Liver (tissue), 9 donors: ENCODE measurements around the gene SLC39A3. TPM values are rescaled to one million over a fixed set of nuclear protein-coding genes. Genes with fewer than 3 reads are reported as not detected.

Experiments
- DNase-seq: peaks from one replicate; pipeline ENCODE4 v3.0.0-alpha.2; 2017; ENCODE audit warnings: low spot score
- H3K27ac ChIP-seq, 2 donors: one replicate each; pipeline ENCODE4 v1.7.0; 2013; ENCODE audit warnings: inconsistent platforms in 2 of 2, low read length in 2 of 2, control low read depth in 1 of 2, low read depth in 1 of 2, mild to moderate bottlenecking in 1 of 2
- H3K27me3 ChIP-seq, 4 donors: one replicate each; pipeline versions ENCODE4 v1.6.1 to v1.7.0; 2013; ENCODE audit warnings: low read length in 3 of 4, inconsistent platforms in 1 of 4, mild to moderate bottlenecking in 1 of 4, moderate library complexity in 1 of 4; ENCODE audit not compliant: control insufficient read depth in 4 of 4, insufficient read depth in 4 of 4
- H3K36me3 ChIP-seq, 4 donors: one replicate each; pipeline versions ENCODE4 v1.6.1 to v1.7.0; 2013; ENCODE audit warnings: low read length in 3 of 4, mild to moderate bottlenecking in 3 of 4, low read depth in 1 of 4, moderate library complexity in 1 of 4; ENCODE audit not compliant: control insufficient read depth in 4 of 4, insufficient read depth in 3 of 4
- H3K4me1 ChIP-seq, 4 donors: one replicate each; pipeline versions ENCODE4 v1.6.1 to v1.7.0; 2013; ENCODE audit warnings: low read length in 3 of 4, mild to moderate bottlenecking in 3 of 4, moderate library complexity in 1 of 4; ENCODE audit not compliant: control insufficient read depth in 4 of 4, insufficient read depth in 4 of 4
- H3K4me3 ChIP-seq, 3 donors: one replicate each; pipeline versions ENCODE4 v1.6.1 to v1.7.0; 2013; ENCODE audit warnings: low read length in 3 of 3, control low read depth in 1 of 3, low read depth in 1 of 3, mild to moderate bottlenecking in 1 of 3
- H3K9ac ChIP-seq, 2 donors: one replicate each; pipeline ENCODE4 v1.7.0; 2013; ENCODE audit warnings: low read length in 2 of 2, mild to moderate bottlenecking in 2 of 2, moderate library complexity in 2 of 2, control low read depth in 1 of 2, low read depth in 1 of 2
- H3K9me3 ChIP-seq, 4 donors: one replicate each; pipeline versions ENCODE4 v1.6.1 to v1.7.0; 2013; ENCODE audit warnings: low read length in 3 of 4; ENCODE audit not compliant: control insufficient read depth in 4 of 4
- ATF3 ChIP-seq: IDR thresholded peaks from 2 replicates; pipeline ENCODE4 v1.6.1; 2016; ENCODE audit warnings: antibody characterized with exemption
- CTCF ChIP-seq: fragments of 150-350 bp; IDR thresholded peaks from 2 replicates; pipeline ENCODE4 v1.5.1; 2017; ENCODE audit warnings: improper control_type of control experiment, low read depth, low read length; ENCODE audit not compliant: missing input control
- EGR1 ChIP-seq, 2 donors: IDR thresholded peaks; 2 replicates each; pipeline ENCODE4 v1.6.1; 2016 to 2018; ENCODE audit warnings: antibody characterized with exemption in 2 of 2, low read depth in 2 of 2
- FOXA1 ChIP-seq: IDR thresholded peaks from 2 replicates; pipeline ENCODE4 v1.6.1; 2016; ENCODE audit warnings: antibody characterized with exemption
- FOXA2 ChIP-seq: IDR thresholded peaks from 2 replicates; pipeline ENCODE4 v1.6.1; 2016; ENCODE audit warnings: antibody characterized with exemption
- GABPA ChIP-seq, 2 donors: IDR thresholded peaks in 1 of 2; conservative IDR thresholded peaks in 1 of 2; 2 replicates each; pipeline ENCODE4 v1.6.1; 2016; ENCODE audit warnings: antibody characterized with exemption in 2 of 2, mild to moderate bottlenecking in 1 of 2, moderate library complexity in 1 of 2
- HNF4A ChIP-seq, 2 donors: conservative IDR thresholded peaks; 2 replicates each; pipeline ENCODE4 v1.6.1; 2016; ENCODE audit warnings: antibody characterized with exemption in 2 of 2, mild to moderate bottlenecking in 2 of 2
- JUND ChIP-seq, 2 donors: IDR thresholded peaks; 2 replicates each; pipeline ENCODE4 v1.6.1; 2016; ENCODE audit warnings: antibody characterized with exemption in 2 of 2
- NR2F2 ChIP-seq: IDR thresholded peaks from 2 replicates; pipeline ENCODE4 v1.6.1; 2016; ENCODE audit warnings: antibody characterized with exemption
- RAD21 ChIP-seq, 2 donors: IDR thresholded peaks; 2 replicates each; pipeline ENCODE4 v1.6.1; 2016; ENCODE audit warnings: antibody characterized with exemption in 2 of 2, mild to moderate bottlenecking in 2 of 2
- RXRA ChIP-seq, 2 donors: IDR thresholded peaks; 2 replicates each; pipeline ENCODE4 v1.6.1; 2017 to 2018; ENCODE audit warnings: antibody characterized with exemption in 2 of 2, mild to moderate bottlenecking in 1 of 2
- TAF1 ChIP-seq: conservative IDR thresholded peaks from 2 replicates; pipeline ENCODE4 v1.6.1; 2016; ENCODE audit warnings: antibody characterized with exemption, mild to moderate bottlenecking
- YY1 ChIP-seq: IDR thresholded peaks from 2 replicates; pipeline ENCODE4 v1.6.1; 2016; ENCODE audit warnings: antibody characterized with exemption, mild to moderate bottlenecking
- WGBS: extraction: QIAGEN DNeasy Blood & Tissue Kit; methylation state at CpG from one replicate; pipeline ENCODE4 v1.1.7; 2013; 5-methylcytosine and 5-hydroxymethylcytosine counted together
- polyA plus RNA-seq, 2 donors: library from polyadenylated mRNA; stranded (reverse) in 1 of 2; unstranded in 1 of 2; fragments of 200-250 nt in 1 of 2; fragments of >200 nt in 1 of 2; fragmentation: Nextera tagmentation in 1 of 2; extraction: Ambion mirVana in 1 of 2; gene quantifications; one replicate each; pipeline versions ENCODE4 v1.2.1 to v1.2.3, GENCODE V29; 2013 to 2015
- total RNA-seq, 2 donors: library from RNA; depleted of rRNA; stranded (reverse); fragments of >200 nt; gene quantifications; one replicate each; pipeline ENCODE4 v1.2.3, GENCODE V29; 2014
- TF ChIP-seq, protein P1 (sequence below): IDR thresholded peaks from 2 replicates; pipeline ENCODE4 v1.6.1; 2016; ENCODE audit warnings: antibody characterized with exemption
- TF ChIP-seq, protein P2 (sequence below): IDR thresholded peaks from 2 replicates; pipeline ENCODE4 v1.6.1; 2016; ENCODE audit warnings: antibody characterized with exemption
- TF ChIP-seq, protein P3 (sequence below): IDR thresholded peaks from 2 replicates; pipeline ENCODE4 v1.6.1; 2016; ENCODE audit warnings: antibody characterized with exemption, mild to moderate bottlenecking
- donor health status: healthy.
- donor health status: healthy.
- donor health status: healthy.
- donor health status: healthy.
- donor health status: healthy.

The SLC39A3 gene
- total and polyA plus RNA-seq, 4 donors, result 19.8 to 29.0 (median 24.2) TPM

- Histone ChIP-seq H3K9ac (no peak overlapping the region), H3K27ac (no peak overlapping the region), H3K36me3 (peaks cover 3 to 54% (median 9%) of the 10 kb centered on the region in 4 donors), H3K9me3 (no peaks in the 10 kb centered on the region), H3K27me3 (no peaks in the 10 kb centered on the region), H3K4me1 (no peaks in the 10 kb centered on the region), H3K4me3 (no peak overlapping the region)
- DNase-seq, result no peak
- 96% methylated on average over 21 of the region's 21 CpGs for WGBS
- TF ChIP-seq RXRA (IDR thresholded peaks at IDR 0.05) (no peak), JUND (IDR thresholded peaks at IDR 0.05) (no peak)
Measured at GRCh38 chr19:2764945-2765344, 25.1 kb upstream of the SLC39A3 start.

DNA sequence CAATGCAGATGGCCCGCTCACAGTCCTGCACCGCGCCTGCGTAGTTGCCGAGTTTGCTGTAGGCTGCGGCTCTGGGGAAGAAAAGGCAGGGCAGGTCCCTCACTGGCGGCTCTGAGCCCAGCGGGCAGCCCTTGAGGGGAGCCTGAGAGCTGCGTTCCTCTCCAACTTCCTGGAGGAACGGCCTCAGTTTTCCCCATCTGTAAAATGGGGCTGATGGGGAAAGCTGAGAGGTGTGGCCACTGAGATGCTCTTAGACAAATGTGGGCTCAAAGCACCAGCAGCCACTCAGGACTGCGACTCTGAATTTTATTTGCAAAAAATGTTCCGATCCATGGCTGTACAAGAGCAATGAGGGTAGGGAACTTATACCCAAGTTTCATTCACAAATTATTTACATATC, 23.9 kb upstream of the SLC39A3 start:
- Histone ChIP-seq H3K4me3 (no peak overlapping the region), H3K9ac (no peak overlapping the region), H3K27ac (no peak overlapping the region), H3K36me3 (peaks cover 3 to 62% (median 9%) of the 10 kb centered on the region in 4 donors), H3K27me3 (no peaks in the 10 kb centered on the region), H3K9me3 (no peaks in the 10 kb centered on the region), H3K4me1 (no peaks in the 10 kb centered on the region)
- no peak for TF ChIP-seq RAD21 (IDR thresholded peaks at IDR 0.05)
- TF ChIP-seq NR2F2, result no peak
- no peak for TF ChIP-seq FOXA1
- no peak for TF ChIP-seq FOXA2
- TF ChIP-seq RXRA (IDR thresholded peaks at IDR 0.05), result no peak
- no peak for TF ChIP-seq ATF3
- TF ChIP-seq, protein P1, sequence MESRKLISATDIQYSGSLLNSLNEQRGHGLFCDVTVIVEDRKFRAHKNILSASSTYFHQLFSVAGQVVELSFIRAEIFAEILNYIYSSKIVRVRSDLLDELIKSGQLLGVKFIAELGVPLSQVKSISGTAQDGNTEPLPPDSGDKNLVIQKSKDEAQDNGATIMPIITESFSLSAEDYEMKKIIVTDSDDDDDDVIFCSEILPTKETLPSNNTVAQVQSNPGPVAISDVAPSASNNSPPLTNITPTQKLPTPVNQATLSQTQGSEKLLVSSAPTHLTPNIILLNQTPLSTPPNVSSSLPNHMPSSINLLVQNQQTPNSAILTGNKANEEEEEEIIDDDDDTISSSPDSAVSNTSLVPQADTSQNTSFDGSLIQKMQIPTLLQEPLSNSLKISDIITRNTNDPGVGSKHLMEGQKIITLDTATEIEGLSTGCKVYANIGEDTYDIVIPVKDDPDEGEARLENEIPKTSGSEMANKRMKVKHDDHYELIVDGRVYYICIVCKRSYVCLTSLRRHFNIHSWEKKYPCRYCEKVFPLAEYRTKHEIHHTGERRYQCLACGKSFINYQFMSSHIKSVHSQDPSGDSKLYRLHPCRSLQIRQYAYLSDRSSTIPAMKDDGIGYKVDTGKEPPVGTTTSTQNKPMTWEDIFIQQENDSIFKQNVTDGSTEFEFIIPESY, result no peak
- TF ChIP-seq, protein P2, sequence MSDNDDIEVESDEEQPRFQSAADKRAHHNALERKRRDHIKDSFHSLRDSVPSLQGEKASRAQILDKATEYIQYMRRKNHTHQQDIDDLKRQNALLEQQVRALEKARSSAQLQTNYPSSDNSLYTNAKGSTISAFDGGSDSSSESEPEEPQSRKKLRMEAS, result no peak
- 97% methylated on average over 12 of the region's 12 CpGs for WGBS
- no peak for DNase-seq

GRCh38 chr19:2762783-2763496, 23.1 kb upstream of the SLC39A3 start:
- no peaks in the 10 kb centered on the region for H3K27me3 ChIP-seq
- peaks cover 3 to 63% (median 11%) of the 10 kb centered on the region in 4 donors for H3K36me3 ChIP-seq
- H3K9me3 ChIP-seq, result no peaks in the 10 kb centered on the region
- no peak overlapping the region for H3K4me3 ChIP-seq
- no peaks in the 10 kb centered on the region for H3K4me1 ChIP-seq
- WGBS, result 95% methylated on average over 23 of the region's 23 CpGs
- no peak for DNase-seq
- no peak overlapping the region for H3K27ac ChIP-seq
- H3K9ac ChIP-seq, result no peak overlapping the region
- TF ChIP-seq, protein P2, result no peak
- TF ChIP-seq YY1 (no peak), TAF1 (no peak), FOXA1 (no peak), RAD21 (IDR thresholded peaks at IDR 0.05) (no peak), ATF3 (no peak), EGR1 (IDR thresholded peaks at IDR 0.05; ENCODE audit: low read depth in 2 of 2) (no peak), GABPA (IDR thresholded peaks at IDR 0.05 in 1 of 2, conservative IDR thresholded peaks at IDR 0.05 in 1 of 2) (no peak), CTCF (no peak), HNF4A (conservative IDR thresholded peaks at IDR 0.05) (no peak)
- TF ChIP-seq, protein P1, result no peak
- TF ChIP-seq, protein P3, sequence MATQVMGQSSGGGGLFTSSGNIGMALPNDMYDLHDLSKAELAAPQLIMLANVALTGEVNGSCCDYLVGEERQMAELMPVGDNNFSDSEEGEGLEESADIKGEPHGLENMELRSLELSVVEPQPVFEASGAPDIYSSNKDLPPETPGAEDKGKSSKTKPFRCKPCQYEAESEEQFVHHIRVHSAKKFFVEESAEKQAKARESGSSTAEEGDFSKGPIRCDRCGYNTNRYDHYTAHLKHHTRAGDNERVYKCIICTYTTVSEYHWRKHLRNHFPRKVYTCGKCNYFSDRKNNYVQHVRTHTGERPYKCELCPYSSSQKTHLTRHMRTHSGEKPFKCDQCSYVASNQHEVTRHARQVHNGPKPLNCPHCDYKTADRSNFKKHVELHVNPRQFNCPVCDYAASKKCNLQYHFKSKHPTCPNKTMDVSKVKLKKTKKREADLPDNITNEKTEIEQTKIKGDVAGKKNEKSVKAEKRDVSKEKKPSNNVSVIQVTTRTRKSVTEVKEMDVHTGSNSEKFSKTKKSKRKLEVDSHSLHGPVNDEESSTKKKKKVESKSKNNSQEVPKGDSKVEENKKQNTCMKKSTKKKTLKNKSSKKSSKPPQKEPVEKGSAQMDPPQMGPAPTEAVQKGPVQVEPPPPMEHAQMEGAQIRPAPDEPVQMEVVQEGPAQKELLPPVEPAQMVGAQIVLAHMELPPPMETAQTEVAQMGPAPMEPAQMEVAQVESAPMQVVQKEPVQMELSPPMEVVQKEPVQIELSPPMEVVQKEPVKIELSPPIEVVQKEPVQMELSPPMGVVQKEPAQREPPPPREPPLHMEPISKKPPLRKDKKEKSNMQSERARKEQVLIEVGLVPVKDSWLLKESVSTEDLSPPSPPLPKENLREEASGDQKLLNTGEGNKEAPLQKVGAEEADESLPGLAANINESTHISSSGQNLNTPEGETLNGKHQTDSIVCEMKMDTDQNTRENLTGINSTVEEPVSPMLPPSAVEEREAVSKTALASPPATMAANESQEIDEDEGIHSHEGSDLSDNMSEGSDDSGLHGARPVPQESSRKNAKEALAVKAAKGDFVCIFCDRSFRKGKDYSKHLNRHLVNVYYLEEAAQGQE, result no peak
